Amygdala (tissue), 56 donors: ENCODE data around the gene TPRA1.
A peak's percentile ranks its signal among the peaks of the same experiment; 100 is the strongest.
"Not testable (repeated sequence)": the region's sequence is repeated elsewhere in the genome, so short reads cannot be mapped to it uniquely, and the experiment has no call there.

Source experiments
- DNase-seq, 56 donors: peaks; one replicate each; lab custom pipeline; 2025; lab: John Stamatoyannopoulos, UW

Gene TPRA1

GRCh38 chr3:127616836-127617605 is 26.5 kb upstream of the TPRA1 start:
- no peak for DNase-seq

DNA sequence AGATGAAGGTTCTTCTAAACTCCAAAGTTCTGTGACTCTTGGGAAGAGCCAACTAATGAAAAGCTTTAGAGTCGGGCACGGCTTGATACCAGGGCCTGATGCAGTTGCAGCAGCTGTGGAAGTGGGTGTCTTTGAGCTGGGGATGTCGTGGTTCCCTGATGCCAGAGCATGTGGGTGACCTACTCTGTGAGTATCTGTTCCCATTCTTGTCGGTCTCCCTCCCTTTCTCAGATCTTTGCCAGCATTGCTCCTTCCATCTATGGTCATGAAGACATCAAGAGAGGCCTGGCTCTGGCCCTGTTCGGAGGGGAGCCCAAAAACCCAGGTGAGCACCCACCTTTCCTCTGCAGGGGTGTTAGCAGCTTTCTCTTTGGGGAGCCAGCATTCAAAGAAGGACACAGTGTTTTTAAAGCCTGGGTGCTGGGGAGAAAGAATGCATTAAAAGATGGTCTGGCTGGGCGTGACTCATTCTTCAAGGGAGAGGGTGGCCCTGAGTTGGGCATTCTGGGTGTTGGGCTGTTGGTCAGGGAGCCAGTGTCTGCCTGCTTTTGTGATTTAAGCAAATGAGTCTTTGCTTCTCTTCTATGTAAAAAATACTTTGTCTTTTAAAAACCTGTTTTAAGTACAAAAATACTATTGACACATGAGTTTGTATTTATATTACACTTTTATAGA is 25.2 kb upstream of the TPRA1 start:
- no peak for DNase-seq

DNA sequence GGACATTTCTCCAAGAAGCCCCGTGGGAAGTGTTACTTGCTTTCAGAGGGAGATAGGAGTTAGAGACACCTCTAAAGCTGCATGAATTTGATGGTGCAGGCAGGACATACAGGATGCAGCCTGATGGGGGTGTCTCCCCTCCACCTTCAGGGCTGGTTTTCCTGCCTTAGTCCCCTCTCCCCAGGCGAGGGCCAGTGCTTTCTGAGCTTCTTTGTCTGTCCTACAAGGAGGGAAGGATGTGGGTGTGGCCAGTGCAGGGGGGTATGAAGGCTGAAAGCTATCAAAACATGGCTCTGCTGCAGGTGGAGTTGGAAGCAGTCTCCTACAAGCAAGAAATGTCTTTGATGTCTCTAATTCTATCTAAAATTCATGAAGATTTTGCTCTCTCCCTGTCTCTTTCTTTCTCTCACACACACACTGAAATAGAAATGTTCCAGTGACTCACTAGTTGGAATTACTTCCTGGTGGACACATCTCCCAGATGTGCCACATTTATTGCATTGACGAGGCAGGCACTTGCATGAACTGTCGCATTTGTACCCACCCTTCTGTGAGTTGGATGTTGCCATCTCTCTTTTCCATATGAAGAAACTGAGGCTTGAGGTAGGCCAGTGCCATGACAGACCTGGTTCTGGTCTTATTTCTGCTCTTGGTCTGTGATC is 24.5 kb upstream of the TPRA1 start:
- no peak for DNase-seq

DNA sequence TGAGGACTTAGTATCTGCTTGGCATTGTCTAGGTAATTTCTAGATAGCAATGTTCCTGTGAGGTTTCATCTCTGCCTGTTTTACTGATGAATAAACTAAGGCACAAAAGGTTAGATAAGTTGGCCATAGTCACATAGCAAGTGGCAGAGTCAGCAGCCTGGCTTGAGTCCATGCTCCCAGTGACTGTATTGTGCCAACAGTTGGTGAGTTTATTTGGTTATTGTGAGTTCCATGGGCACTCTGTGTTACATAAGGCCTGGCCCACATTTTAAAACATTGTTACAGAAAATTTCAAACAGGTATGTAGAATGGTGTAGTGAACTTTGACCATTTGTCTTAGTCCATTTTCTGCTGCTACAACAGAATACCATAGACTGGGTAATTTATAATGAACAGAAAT is 22.9 kb upstream of the TPRA1 start:
- no peak for DNase-seq

- no peak for DNase-seq
These were observed 22.4 kb upstream of the TPRA1 start for GRCh38 chr3:127612966-127613365.

- no peak for DNase-seq
These were observed 20.7 kb upstream of the TPRA1 start for GRCh38 chr3:127611251-127611650.

GRCh38 chr3:127610105-127610504 is 19.6 kb upstream of the TPRA1 start:
- DNase-seq = no peak

- peak in 1 of 56 donors; percentile 13 for DNase-seq
These were observed 17.8 kb upstream of the TPRA1 start for GRCh38 chr3:127608362-127608718.

DNA sequence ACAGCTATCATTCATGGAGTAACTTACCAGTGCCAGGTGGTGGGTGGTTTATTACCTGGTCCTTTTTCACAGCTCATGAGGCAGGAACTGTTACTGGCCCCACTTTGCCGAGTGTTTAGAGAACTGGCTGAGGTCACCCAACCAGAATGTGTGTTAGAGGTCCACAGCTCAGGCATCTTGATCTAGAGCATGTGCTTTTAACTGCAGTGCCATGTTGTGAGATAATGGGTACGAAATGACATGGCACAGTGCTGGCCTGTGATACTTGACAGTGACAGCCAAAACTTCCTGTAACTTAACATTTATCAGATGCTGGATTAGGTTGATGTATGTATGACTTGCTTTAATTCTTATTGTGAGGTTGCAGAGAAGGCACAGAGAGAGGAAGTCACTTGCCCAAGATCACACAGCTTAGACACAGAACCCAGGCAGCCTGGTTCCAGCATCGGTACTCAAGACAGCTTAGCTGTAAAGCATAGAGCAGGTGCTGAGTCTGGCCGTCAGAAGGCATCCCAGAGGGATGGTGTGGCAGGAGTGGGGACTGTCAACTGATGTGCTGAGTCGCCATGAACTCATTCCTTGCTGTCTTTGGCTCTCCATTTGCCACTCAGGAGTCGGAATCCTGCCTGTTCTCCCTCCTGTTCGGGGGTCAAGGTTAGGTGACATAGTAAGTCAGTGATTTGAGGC is 17.3 kb upstream of the TPRA1 start:
- DNase-seq = no peak

GRCh38 chr3:127606981-127607595 is 16.6 kb upstream of the TPRA1 start:
- no peak for DNase-seq

DNA sequence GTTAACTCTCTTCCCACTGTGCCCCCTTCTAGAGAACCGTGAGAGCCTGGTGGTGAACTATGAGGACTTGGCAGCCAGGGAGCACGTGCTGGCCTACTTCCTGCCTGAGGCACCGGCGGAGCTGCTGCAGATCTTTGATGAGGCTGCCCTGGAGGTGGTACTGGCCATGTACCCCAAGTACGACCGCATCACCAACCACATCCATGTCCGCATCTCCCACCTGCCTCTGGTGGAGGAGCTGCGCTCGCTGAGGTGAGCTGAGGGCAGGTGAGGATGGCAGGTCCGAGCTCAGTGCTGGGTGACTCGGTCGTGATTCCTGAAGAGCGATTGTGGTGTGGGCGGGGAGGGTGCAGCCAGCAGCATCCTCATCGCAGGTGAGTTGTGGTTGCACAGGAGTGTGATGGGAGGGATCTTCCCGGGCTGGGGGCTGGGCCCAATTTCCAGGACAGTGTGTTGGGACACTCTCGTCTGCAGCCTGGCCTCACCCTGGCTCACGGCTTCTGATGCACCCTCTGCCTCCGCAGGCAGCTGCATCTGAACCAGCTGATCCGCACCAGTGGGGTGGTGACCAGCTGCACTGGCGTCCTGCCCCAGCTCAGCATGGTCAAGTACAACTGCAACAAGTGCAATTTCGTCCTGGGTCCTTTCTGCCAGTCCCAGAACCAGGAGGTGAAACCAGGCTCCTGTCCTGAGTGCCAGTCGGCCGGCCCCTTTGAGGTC is 15.7 kb upstream of the TPRA1 start:
- DNase-seq = no peak

GRCh38 chr3:127605547-127605946 is 15.0 kb upstream of the TPRA1 start:
- not testable (repeated sequence) for DNase-seq

DNA sequence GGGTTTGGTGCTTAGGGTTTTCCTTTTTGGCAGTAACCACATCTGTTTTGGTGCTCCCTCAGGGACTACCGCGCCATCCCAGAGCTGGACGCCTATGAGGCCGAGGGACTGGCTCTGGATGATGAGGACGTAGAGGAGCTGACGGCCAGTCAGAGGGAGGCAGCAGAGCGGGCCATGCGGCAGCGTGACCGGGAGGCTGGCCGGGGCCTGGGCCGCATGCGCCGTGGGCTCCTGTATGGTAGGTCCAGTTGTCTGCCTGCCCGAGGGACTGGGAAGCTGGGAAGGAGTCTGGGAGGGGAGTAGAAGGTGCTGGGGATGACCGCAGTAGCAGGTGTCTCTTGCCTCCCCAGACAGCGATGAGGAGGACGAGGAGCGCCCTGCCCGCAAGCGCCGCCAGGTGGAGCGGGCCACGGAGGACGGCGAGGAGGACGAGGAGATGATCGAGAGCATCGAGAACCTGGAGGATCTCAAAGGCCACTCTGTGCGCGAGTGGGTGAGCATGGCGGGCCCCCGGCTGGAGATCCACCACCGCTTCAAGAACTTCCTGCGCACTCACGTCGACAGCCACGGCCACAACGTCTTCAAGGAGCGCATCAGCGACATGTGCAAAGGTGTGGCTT is 14.1 kb upstream of the TPRA1 start:
- DNase-seq = no peak

- DNase-seq = no peak
These were observed 13.5 kb upstream of the TPRA1 start for GRCh38 chr3:127604035-127604434.

DNA sequence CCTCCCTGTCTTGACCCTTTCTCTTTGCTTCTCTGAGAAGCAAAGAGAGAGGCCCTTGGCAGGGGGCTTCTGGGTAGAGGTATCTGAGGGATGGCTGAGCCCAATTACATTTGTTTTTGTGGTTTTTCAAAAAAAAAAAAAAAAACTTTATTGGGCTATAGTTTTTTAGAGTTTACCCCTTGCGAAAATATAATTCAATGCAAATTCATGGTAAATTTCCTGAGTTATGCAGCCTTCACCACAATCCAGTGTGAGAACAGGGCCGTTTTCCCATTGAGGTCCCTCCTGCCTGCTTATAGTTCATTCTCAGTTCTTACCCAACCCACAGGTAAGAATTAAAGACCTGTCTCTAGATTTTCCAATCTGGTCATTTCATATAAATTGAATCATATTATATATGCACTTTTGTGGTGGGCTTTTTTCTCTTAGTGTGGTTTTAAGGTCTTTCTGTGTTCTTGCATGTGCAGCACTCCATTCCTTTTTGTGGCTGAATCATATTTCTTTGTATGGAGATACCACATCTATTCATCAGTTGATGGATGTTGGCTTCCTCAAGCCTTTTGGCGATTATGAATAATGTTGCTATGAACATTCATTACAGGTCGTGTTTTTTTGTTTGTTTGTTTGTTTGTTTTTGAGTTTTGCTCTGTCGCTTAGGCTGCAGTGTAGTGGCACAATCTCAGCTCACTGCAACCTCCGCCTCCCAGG is 10.4 kb upstream of the TPRA1 start:
- DNase-seq = no peak

GRCh38 chr3:127598841-127599570 is 8.5 kb upstream of the TPRA1 start:
- no peak for DNase-seq

DNA sequence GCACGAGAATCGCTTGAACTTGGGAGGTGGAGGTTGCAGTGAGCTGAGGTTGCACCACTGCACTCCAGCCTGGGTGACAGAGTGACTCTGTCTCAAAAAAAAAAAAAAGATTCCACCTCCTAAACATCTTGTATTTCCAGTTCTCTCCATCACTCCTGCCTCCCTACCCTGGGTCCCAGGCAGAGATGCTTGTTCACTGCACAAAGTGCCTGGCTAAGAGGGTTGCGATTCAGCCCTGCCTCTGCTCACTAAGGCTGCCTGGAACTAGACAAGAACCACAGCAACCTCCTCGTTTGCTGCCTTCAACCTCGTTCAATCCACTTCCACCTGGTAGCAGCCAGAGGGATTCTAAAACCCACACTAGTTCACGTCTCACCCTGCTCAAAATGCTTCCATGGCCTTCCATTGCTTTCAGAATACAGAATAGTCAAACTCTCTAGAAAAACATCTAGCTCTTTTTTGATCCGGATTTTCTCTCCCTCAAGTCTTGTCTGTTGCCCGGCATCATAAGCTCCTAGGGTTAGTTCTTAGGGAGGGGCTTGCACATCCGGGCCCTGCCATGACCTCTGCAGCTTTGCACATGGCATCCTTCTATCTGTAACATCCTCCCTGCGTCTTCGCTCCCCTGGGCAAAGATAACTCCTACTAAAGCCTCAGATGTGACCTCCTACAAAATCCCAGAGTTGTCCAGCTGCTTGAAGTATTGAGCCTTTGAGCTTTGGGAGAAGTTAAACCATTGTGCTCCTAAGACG is 6.7 kb upstream of the TPRA1 start:
- no peak for DNase-seq

DNA sequence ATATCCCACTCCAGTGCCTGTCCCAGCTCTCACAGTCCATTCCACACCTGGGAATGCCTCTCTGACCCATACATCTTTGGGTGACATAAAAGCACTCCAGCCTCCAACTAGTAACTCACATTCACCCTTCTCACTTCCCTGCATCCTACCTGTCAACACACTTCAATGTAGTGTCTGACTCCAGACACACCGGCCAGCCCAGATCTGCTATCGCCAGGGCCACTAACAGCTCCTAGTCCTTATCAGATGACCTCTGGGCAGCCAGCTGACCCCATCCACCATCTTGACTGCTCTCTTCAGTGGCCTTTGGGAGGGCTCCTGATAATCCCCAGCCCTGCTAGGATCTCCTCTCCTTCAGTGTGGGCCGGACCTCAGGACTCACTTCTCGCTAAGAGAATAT is 4.8 kb upstream of the TPRA1 start:
- no peak for DNase-seq
